HUES64 (cell line): ENCODE data around the gene ARL4A.
A peak's percentile ranks its signal among the peaks of the same experiment; 100 is the strongest.
"Not testable (repeated sequence)": the region's sequence is repeated elsewhere in the genome, so short reads cannot be mapped to it uniquely, and the experiment has no call there.

ENCODE experiments used
- H3K27ac ChIP-seq: 2 replicates; pipeline ENCODE4 v1.7.0; 2013; ENCODE audit warnings: low read depth, low read length, inconsistent platforms
- H3K27me3 ChIP-seq: 2 replicates; pipeline ENCODE4 v1.6.1; 2013; ENCODE audit warnings: mild to moderate bottlenecking, low read length; ENCODE audit not compliant: insufficient read depth
- H3K36me3 ChIP-seq: 2 replicates; pipeline ENCODE4 v1.6.1; 2013; ENCODE audit warnings: mild to moderate bottlenecking, low read length; ENCODE audit not compliant: insufficient read depth
- H3K4me1 ChIP-seq: 2 replicates; pipeline ENCODE4 v1.6.1; 2013; ENCODE audit warnings: mild to moderate bottlenecking, low read length, moderate library complexity; ENCODE audit not compliant: insufficient read depth
- H3K4me3 ChIP-seq: 2 replicates; pipeline ENCODE4 v1.5.1; 2013; ENCODE audit warnings: mild to moderate bottlenecking, low read length, moderate library complexity
- H3K9ac ChIP-seq: 2 replicates; pipeline ENCODE4 v1.6.1; 2013; ENCODE audit warnings: mild to moderate bottlenecking, low read depth, low read length
- H3K9me3 ChIP-seq: 2 replicates; pipeline ENCODE4 v1.6.1; 2013; ENCODE audit warnings: low read depth, low read length; ENCODE audit not compliant: insufficient read depth
- WGBS: fragments of 150-250, 120-280 bp; methylation state at CpG from one replicate; pipeline ENCODE4 v1.1.7; 2013; ENCODE audit warnings: missing lambda C conversion rate; 5-methylcytosine and 5-hydroxymethylcytosine counted together

ARL4A gene

GRCh38 chr7:12670743-12671520, 16.5 kb upstream of the ARL4A start:
- WGBS, result 88% methylated on average over 5 of the region's 6 CpGs
- peaks cover 9% of the 10 kb centered on the region; the same call in 1 of the 2 replicates for H3K9me3 ChIP-seq

GRCh38 chr7:12673436-12673835, 14.0 kb upstream of the ARL4A start:
- WGBS, result 96% methylated on average over 6 of the region's 7 CpGs
- not testable (repeated sequence) for H3K27me3 ChIP-seq, H3K27ac ChIP-seq

More at GRCh38 chr7:12670743-12671520, 16.5 kb upstream of the ARL4A start:
- Histone ChIP-seq H3K4me1 (no peaks in the 10 kb centered on the region), H3K4me3 (no peak overlapping the region), H3K36me3 (no peaks in the 10 kb centered on the region), H3K9ac (no peak overlapping the region), H3K27ac (no peak overlapping the region), H3K27me3 (no peaks in the 10 kb centered on the region)

GRCh38 chr7:12674053-12674452, 13.4 kb upstream of the ARL4A start:
- Histone ChIP-seq H3K27me3 (no peaks in the 10 kb centered on the region), H3K9me3 (peaks cover 10% of the 10 kb centered on the region; the same call in 1 of the 2 replicates), H3K36me3 (no peaks in the 10 kb centered on the region), H3K9ac (no peak overlapping the region), H3K4me3 (no peak overlapping the region), H3K27ac (no peak overlapping the region), H3K4me1 (no peaks in the 10 kb centered on the region)
- WGBS, result 100% methylated on average over 1 of the region's 2 CpGs

More at GRCh38 chr7:12673436-12673835, 14.0 kb upstream of the ARL4A start:
- not testable (repeated sequence) for H3K4me3 ChIP-seq, H3K4me1 ChIP-seq, H3K36me3 ChIP-seq, H3K9ac ChIP-seq
- peaks cover 10% of the 10 kb centered on the region; the same call in 1 of the 2 replicates for H3K9me3 ChIP-seq

GRCh38 chr7:12674861-12675260, 12.6 kb upstream of the ARL4A start:
- peaks cover 10% of the 10 kb centered on the region; the same call in 1 of the 2 replicates for H3K9me3 ChIP-seq
- no peak overlapping the region for H3K4me3 ChIP-seq
- H3K9ac ChIP-seq, result no peak overlapping the region
- H3K27ac ChIP-seq, result no peak overlapping the region
- WGBS, result 81% methylated on average over 4 of the region's 4 CpGs
- H3K27me3 ChIP-seq, result no peaks in the 10 kb centered on the region
- no peaks in the 10 kb centered on the region for H3K36me3 ChIP-seq
- H3K4me1 ChIP-seq, result no peaks in the 10 kb centered on the region

GRCh38 chr7:12683678-12684585, 3.5 kb upstream of the ARL4A start:
- no peak overlapping the region for H3K27ac ChIP-seq
- H3K4me1 ChIP-seq, result peaks cover 4% of the 10 kb centered on the region; the same call in 1 of the 2 replicates
- no peaks in the 10 kb centered on the region for H3K9me3 ChIP-seq
- no peaks in the 10 kb centered on the region for H3K27me3 ChIP-seq
- no peaks in the 10 kb centered on the region for H3K36me3 ChIP-seq
- 90% methylated on average over 2 of the region's 2 CpGs for WGBS
- H3K9ac ChIP-seq, result no peak overlapping the region
- no peak overlapping the region for H3K4me3 ChIP-seq

- H3K4me1 ChIP-seq, result peaks cover 11% of the 10 kb centered on the region; the same call in 1 of the 2 replicates
- no peak overlapping the region for H3K4me3 ChIP-seq
- no peaks in the 10 kb centered on the region for H3K9me3 ChIP-seq
- WGBS, result 94% methylated on average over 19 of the region's 19 CpGs
- H3K36me3 ChIP-seq, result peaks cover 7% of the 10 kb centered on the region; the same call in 1 of the 2 replicates
- H3K27ac ChIP-seq, result no peak overlapping the region
- H3K27me3 ChIP-seq, result no peaks in the 10 kb centered on the region
- no peak overlapping the region for H3K9ac ChIP-seq
Measured at GRCh38 chr7:12684733-12685132, 2.7 kb upstream of the ARL4A start.

GRCh38 chr7:12685550-12685949, 1.9 kb upstream of the ARL4A start:
- Histone ChIP-seq H3K36me3 (peaks cover 15% of the 10 kb centered on the region; the same call in 1 of the 2 replicates), H3K27ac (no peak overlapping the region), H3K9ac (no peak overlapping the region), H3K9me3 (no peaks in the 10 kb centered on the region), H3K4me3 (no peak overlapping the region), H3K27me3 (no peaks in the 10 kb centered on the region), H3K4me1 (peaks cover 19% of the 10 kb centered on the region)
- 84% methylated on average over 13 of the region's 13 CpGs for WGBS

GRCh38 chr7:12686234-12686890, 1.1 kb upstream of the ARL4A start:
- Histone ChIP-seq H3K4me1 (peaks cover 24% of the 10 kb centered on the region), H3K4me3 (peak overlapping the region; percentile 77), H3K36me3 (peaks cover 18% of the 10 kb centered on the region; the same call in 1 of the 2 replicates), H3K9me3 (no peaks in the 10 kb centered on the region), H3K27ac (peak overlapping the region; percentile 85), H3K9ac (peak overlapping the region; percentile 85), H3K27me3 (no peaks in the 10 kb centered on the region)
- 16% methylated on average over 54 of the region's 54 CpGs for WGBS

- no peak overlapping the region for H3K27ac ChIP-seq
- 4% methylated on average over 12 of the region's 12 CpGs for WGBS
Measured at GRCh38 chr7:12687718-12688171, 312 bp downstream of the ARL4A start.

GRCh38 chr7:12688485-12689170, 1.2 kb downstream of the ARL4A start:
- H3K36me3 ChIP-seq, result peaks cover 18% of the 10 kb centered on the region; the same call in 1 of the 2 replicates
- not testable (repeated sequence) for H3K27ac ChIP-seq, H3K27me3 ChIP-seq, H3K9me3 ChIP-seq
- H3K4me1 ChIP-seq, result peaks cover 24% of the 10 kb centered on the region
- peak overlapping the region; percentile 53; the same call in 1 of the 2 replicates for H3K9ac ChIP-seq
- H3K4me3 ChIP-seq, result peak overlapping the region; percentile 77
- no CpG with 5 or more reads among the region's 3 CpGs for WGBS

More at GRCh38 chr7:12687718-12688171, 312 bp downstream of the ARL4A start:
- Histone ChIP-seq H3K4me1 (peaks cover 24% of the 10 kb centered on the region), H3K9ac (peak overlapping the region; percentile 61), H3K27me3 (no peaks in the 10 kb centered on the region), H3K36me3 (peaks cover 18% of the 10 kb centered on the region; the same call in 1 of the 2 replicates), H3K4me3 (peak overlapping the region; percentile 77), H3K9me3 (no peaks in the 10 kb centered on the region)
